Activated effector memory CD4-positive, alpha-beta T cell treated with anti-CD3 and anti-CD28 coated beads, Interleukin-2, amount 50 U/mL, for 16 hours (primary cell): ENCODE data around the gene STYXL2.

Experiments used
- DNase-seq: peaks from one replicate; pipeline ENCODE4 v3.0.0-alpha.2; 2020

STYXL2 gene

GRCh38 chr1:167137793-167138510 lies 44.1 kb downstream of the STYXL2 start:
- DNase-seq = no peak

- DNase-seq = no peak
Measured at GRCh38 chr1:167138703-167139102, 44.8 kb downstream of the STYXL2 start.

- DNase-seq = no peak
Measured at GRCh38 chr1:167141963-167142362, 48.1 kb downstream of the STYXL2 start.
